ENCODE data around the gene CAPN12. TPM values are rescaled to one million over a fixed set of nuclear protein-coding genes. Genes with fewer than 3 reads are reported as not detected.

Gene CAPN12
- total RNA-seq, 1 donor from 2014 or later: 0.93 TPM

- DNase-seq (ENCODE audit: extremely low read depth, low read depth, low spot score): no peak
These were observed 4.6 kb downstream of the CAPN12 start for GRCh38 chr19:38739440-38740256.

GRCh38 chr19:38737921-38738737, 6.1 kb downstream of the CAPN12 start:
- no peak for DNase-seq (ENCODE audit: extremely low read depth, low read depth, low spot score)

- no peak for DNase-seq (ENCODE audit: extremely low read depth, low read depth, low spot score)
These were observed 6.9 kb downstream of the CAPN12 start for GRCh38 chr19:38737281-38737865.

- DNase-seq (ENCODE audit: extremely low read depth, low read depth, low spot score): no peak
These were observed 7.6 kb downstream of the CAPN12 start for GRCh38 chr19:38736413-38737280.

- no peak for DNase-seq (ENCODE audit: extremely low read depth, low read depth, low spot score)
These were observed 8.2 kb downstream of the CAPN12 start for GRCh38 chr19:38736036-38736412.

GRCh38 chr19:38735257-38735686, 9.0 kb downstream of the CAPN12 start:
- no peak for DNase-seq (ENCODE audit: extremely low read depth, low read depth, low spot score)

GRCh38 chr19:38734426-38735256, 9.6 kb downstream of the CAPN12 start:
- DNase-seq (ENCODE audit: extremely low read depth, low read depth, low spot score): no peak

GRCh38 chr19:38734176-38734425, 10.2 kb downstream of the CAPN12 start:
- no peak for DNase-seq (ENCODE audit: extremely low read depth, low read depth, low spot score)

GRCh38 chr19:38733493-38734175, 10.6 kb downstream of the CAPN12 start:
- no peak for DNase-seq (ENCODE audit: extremely low read depth, low read depth, low spot score)

GRCh38 chr19:38733241-38733492, 11.1 kb downstream of the CAPN12 start:
- no peak for DNase-seq (ENCODE audit: extremely low read depth, low read depth, low spot score)

- no peak for DNase-seq (ENCODE audit: extremely low read depth, low read depth, low spot score)
These were observed 12.5 kb downstream of the CAPN12 start for GRCh38 chr19:38731654-38732301.

GRCh38 chr19:38730731-38731589, 13.3 kb downstream of the CAPN12 start:
- no peak for DNase-seq (ENCODE audit: extremely low read depth, low read depth, low spot score)

GRCh38 chr19:38730470-38730730, 13.9 kb downstream of the CAPN12 start:
- no peak for DNase-seq (ENCODE audit: extremely low read depth, low read depth, low spot score)

- DNase-seq (ENCODE audit: extremely low read depth, low read depth, low spot score): no peak
These were observed 14.4 kb downstream of the CAPN12 start for GRCh38 chr19:38729653-38730469.

- no peak for DNase-seq (ENCODE audit: extremely low read depth, low read depth, low spot score)
These were observed 15.3 kb downstream of the CAPN12 start for GRCh38 chr19:38728752-38729541.

- no peak for DNase-seq (ENCODE audit: extremely low read depth, low read depth, low spot score)
These were observed 16.2 kb downstream of the CAPN12 start for GRCh38 chr19:38727868-38728660.

Data from glomerular endothelial cell (primary cell).